A204.1 (cell line): ENCODE data around the gene ZNF750.

Experiments used
- FAIRE-seq: peaks from 2 replicates; lab custom pipeline; 2012; peaks lifted over from hg19 to GRCh38; lab: Jason Lieb, UNC

Gene ZNF750

DNA sequence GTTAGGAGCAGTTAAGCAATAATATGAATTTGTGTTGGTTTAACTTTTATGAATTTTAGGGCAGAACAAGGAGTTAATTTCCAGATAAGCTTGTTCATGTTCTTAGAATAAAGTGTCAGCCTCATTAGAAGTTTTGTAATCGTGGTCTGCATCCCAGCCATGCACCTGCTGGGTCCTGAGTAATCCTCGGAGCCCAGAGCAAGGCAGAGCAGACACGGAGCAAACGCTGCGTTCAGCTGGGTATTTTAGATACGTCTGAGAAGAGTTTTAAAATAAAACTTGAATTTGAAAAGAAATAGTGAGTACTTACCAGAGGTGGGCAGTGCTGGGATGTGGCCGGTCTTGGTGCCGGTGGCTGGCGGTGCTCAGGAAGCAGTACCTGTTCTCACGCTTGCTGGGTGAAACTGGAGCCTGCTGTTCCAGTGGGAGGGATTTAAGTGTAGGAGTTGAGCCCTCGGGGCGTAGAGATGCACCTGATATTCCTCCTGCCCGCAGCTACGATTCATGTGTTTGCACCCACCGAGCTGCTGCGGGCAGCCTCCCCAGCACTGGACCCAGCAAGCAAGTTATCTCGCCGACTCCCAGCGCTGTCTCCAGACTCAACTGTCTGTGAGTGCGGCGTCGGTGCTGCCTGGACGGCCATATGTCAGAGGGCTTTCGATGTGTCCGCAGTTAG, at the start of gene ZNF750:
Gene ZNF750 (minus strand): TSS at position 406 of the 676 bp plus-strand sequence. CDS start 7,568 bp downstream, outside the sequence.
- FAIRE-seq, result no peak

DNA sequence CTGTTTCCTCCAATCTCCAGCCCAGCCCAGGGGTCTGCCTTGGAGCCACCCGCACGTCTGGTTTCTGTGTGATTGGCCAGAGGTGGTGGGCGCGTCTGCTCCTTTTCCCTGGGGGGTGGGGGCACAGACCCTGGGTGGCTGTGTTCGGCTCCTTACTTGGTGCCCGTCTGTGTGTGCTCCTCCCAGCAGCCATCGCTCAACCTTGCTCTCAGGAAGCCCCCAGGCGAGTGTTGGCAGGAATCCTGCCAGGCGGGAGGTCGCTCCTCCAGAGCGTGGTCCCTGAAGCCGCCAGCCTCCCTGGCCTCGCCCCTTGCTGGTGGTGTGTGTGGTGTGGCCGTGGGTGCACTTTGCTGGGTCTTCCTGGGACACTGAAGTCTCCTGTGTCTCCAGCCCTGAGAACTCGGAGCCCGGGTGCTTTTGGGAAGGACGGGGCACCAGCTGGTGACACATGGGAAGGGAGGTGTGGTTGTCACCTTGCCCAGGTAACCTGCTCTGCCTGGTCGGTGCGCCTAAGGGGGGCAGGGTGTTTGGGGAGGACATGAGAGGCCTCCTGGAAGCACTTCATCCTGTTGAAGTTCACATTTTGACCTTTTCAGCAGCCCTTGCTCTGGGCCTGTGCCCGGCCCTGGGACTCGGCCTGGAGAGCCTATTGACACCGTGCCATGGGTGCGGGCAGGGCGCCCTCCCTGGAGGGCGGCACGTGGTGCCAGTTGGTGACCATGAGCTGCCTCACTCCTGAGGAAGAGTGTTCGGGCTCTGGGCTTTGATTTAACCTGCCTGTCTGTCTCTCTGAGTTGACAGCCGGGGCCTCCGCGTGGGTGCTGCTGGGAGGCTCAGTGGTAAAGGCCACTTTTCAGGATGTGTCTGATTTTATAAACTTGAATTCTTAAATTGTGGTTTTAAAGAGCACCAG, 49.0 kb upstream of the ZNF750 start:
- no peak for FAIRE-seq

DNA sequence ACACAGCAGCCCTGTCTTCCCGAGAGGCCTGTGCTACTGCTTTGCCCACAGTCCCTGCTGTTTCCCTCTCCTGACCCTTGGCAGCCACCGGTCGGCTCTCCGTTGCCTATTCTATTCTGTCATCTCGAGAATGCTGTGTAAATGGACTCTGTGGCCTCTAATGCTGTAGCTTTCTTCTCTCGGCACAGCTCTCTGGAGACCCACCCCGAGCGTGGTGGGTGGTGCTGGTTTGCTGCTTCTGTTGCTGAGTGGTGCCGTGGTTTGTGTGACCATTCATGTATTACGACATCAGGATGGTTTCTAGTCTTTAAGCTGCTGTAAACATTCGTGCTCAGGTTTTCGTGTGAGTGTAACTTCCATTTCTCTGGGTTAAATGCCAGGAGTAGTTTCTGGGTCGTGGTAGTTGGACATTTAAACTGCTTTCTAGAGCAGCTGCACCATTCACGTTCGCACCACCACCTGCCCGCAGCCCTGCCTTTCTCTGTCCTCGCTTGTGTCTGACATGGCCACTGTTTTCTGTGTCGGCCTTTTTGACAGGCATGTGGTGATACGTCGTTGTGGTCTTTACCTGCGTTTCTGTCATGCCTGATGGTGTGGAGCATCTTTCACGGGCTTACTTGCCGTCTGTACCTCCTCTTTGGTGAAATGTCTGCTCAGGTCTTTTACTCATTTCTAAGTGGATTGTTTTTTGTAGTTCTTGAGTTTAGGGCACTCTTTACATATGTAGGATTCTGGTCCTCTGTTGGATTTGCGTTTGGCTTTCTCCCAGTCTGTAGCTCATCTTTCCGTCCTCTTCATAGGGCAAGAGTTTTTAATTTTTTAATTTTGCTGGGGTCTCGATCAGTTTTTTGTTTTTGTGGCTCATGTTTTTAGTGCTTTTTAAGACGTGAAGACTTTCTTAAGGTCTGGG, 47.7 kb upstream of the ZNF750 start:
- no peak for FAIRE-seq

DNA sequence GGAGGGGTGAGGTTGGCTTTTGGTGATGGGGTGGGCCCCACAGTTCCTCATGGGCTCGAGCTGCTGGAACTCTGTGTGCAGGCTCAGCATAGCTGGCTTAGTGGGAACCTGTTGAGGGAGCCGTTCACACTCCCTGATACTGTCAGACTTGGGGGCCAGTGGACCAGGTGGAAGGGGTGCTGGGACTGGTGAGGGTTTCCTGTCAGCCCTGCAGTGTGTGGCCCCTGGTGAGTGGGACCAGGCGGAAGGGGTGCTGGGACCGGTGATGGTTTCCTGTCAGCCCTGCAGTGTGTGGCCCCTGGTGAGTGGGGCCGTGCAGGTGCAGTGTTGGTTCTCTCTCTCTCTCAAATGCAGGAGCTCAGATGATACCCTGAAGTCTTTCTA, 45.1 kb upstream of the ZNF750 start:
- no peak for FAIRE-seq

DNA sequence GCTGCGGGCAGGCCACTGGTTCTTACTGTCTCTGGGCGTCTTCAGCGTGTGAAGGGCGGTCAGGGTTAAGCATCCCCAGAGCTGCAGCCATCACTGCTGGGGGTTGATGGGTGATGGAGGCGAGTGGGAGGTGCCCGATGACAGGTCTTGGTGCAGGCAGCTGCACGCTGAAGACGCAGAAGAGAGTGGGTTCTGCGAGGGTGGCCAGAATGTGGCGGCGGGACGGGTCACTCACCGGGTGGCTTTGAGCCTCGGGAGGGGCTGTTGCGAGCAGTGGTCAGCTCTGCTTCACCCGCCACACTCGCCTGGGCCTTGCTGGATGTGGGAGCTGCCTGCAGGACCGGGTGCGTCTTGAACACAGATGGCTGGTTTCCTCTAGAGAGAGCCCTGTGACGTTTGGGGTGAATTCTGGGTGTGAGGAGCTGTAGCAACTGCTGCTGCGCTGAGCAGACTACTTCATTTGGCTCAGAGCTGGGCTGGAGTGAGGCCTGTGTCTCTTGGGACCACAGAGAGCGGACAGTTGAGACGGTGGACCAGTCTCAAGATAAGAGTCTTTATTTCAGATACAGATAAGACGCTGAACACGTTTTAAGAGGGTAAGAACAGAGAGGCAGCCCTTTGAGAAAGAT, 44.6 kb upstream of the ZNF750 start:
- no peak for FAIRE-seq

DNA sequence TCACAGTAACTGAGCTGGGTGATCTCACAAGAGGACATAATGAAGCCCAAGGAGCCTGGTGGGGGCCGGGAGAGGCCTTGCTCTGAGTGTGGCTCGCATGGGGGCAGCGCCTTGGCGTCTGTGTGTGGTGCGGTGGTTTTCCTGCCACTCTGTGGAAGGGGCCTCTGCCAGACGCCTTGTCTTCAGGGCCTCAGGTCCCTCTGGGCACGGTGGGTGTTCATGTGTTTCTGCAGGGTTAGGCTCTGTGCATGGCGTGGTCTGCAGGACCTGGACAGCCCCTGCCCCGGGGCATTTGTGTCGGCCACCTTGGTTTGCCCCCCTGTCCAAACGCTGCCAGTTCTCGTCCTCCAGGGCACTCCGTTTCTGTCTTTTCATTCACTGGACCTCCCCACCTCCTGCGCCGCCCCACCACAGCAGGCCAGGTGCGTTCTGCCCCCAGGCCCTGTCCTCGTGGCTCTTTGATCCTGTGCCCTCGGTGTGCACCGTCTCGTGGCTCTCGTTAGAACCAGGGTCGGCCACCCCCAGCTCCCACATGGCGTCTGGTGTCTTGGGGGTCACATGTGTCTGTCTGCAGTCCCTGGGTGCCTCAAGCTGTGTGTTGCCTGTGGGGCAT, 43.7 kb upstream of the ZNF750 start:
- no peak for FAIRE-seq

DNA sequence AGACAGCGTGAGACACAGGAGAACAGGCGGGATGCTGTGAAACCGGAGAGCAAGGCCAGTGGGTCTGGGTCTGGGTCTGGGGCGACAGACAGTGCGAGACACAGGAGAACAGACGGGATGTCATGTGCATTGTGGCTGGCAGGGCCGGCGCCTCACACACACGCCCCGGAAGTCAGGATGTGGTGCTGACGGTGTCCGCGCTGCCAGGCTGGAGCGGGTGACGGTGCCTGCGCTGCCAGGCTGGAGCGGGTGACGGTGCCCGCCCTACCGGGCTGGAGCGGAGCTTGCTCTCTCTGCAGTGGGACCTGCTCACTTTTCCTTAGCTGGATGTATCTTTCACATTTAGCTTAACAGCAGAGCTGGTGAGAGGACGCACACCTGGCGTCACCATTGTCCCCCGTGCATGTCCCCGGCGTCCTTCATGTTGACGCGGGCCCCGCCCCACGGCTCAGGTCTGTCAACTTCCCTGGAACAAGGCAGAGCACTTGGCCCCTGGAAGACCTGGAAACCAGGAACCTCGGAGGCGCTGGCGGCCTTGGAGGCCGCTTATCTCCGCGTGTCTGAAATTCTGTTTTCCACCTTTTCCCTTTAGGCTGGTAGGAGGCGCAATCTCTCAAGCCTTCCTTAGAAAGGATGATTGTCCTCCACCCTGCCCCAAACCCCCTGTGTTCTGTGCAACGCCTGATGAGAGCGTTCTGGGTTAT, 43.0 kb upstream of the ZNF750 start:
- no peak for FAIRE-seq

DNA sequence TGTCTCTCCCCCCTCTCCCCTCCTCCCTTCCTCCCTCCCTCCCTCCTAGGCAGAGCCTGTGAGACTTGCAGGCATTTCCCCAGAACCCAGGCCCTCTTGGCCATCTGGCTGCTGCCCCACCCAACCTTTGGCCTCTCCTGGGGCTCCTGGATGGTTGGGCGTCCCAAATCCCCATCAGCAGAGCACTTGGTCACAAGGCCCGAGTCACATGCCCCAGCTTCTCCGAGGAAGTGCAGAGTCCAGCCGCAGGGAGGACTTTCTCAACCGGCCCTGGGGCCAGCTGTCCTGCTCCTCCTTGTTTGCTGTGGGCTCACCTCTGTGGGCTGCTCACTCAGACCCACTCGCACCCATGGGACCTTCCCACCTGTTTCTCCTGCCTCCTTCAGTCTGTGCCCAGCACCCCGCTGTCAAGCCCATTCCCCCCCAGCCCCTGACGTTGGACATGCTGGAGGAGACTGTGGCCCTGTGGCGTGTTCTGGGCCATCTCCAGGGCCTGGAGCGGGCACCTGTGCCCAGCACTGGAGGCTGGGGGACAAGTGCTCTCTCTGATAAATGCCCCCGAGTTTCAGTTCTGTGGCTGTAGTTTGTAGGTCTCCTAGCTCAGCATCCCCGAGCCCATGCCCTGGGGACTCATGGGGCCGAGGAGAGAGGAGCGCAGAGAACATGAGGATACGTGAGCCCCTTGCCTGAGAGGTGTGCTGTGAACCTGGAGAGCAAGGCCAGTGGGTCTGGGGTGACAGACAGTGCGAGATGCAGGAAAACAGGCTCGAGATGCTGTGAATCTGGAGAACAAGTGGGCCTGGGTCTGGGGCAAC, 42.3 kb upstream of the ZNF750 start:
- no peak for FAIRE-seq

DNA sequence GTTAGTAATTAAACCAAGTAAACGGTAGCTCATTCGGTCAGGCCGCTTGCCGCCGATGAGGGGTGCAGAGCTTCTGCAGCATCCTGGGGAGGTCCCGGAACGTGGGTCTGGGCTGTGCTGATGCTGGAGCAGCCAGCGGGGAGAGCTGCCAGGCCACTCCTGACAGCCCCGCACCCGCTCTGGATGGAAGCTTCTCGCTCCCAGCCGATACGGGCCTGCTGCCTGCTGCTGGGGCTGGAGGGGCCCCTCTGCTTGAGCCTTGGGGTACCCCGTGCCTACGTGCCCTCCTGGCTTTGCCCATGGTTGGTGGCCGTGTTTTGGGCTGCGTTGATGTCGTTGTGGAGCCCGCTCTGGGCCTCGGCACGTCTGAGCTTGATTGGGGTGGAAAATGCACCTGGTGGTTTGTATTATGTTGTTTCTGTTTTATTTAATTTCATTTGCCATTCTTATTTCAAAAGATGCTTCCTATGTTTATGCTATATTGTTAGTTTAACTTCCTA, 41.6 kb upstream of the ZNF750 start:
- FAIRE-seq, result no peak

DNA sequence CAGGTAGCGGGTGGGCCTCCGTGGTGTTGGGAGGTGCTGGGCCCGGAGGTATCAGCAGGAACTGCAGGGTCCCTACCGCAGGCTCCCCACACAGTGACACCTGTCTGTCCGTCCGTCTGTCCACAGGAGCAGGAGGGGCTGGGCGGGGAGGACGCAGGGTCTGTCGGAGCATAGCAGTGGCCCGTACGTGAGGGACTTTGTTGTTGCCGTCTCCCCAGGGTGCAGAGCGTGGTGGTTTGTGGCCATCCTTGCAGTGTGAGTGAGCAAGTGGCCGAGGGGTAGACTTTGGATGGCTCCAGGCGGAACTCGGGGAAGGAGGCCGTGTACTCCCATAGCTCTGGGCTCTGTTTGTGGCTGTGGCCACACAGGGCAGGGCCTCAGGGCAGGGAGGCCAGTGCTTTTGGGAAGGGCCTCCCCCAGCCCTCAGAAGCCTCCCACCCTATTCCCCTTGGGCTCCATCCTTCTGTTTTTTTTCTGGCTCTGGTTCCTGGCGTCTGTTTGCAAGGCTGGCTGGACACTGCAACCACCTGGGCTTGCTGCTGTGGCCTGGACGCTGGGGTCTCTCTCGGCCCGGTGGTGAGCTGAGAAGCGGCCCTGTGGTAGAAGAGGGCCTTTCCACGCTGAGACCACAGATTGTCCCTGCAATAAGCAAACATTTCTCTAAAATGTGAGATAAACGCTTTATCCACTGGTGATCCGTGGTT, 41.0 kb upstream of the ZNF750 start:
- no peak for FAIRE-seq

DNA sequence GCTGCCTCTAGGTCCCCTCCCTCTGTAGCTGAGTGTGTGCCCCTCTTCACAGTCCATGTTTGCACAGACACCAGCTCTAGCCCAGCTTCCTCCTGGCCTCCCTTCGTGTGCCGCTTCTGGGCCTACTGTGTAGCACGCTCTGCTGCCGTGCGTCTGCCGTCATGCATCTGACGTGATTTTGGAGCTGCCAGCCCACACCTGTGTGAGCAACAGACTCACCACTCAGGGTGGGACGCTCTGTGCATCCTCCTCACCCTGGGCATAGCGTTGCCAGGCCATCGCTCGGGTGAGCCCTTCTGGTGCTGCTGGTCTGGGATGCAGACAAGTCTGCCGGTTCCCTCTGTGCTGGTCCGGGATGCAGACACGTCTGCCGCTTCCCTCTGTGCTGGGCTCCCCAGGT, 39.4 kb upstream of the ZNF750 start:
- FAIRE-seq, result no peak

DNA sequence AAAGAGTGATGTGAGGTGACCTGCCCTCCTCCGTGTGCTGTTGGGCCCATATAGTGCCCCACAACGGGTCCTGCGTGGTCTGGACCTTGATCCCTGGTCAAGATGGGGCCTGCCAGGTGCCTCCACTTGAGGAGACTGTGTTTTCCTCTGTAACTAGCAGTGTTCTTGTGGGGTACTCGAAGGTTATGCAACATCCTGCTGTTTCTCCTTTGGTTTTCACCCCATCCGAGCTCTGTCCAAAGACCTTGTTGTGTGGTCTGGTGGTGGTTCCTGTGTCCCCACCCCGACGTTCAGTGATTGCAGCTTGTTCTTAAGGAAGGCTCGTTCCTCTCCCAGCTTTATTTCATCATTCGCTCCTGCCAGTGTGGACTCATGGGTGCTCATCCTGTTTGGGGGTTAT, 38.7 kb upstream of the ZNF750 start:
- no peak for FAIRE-seq

DNA sequence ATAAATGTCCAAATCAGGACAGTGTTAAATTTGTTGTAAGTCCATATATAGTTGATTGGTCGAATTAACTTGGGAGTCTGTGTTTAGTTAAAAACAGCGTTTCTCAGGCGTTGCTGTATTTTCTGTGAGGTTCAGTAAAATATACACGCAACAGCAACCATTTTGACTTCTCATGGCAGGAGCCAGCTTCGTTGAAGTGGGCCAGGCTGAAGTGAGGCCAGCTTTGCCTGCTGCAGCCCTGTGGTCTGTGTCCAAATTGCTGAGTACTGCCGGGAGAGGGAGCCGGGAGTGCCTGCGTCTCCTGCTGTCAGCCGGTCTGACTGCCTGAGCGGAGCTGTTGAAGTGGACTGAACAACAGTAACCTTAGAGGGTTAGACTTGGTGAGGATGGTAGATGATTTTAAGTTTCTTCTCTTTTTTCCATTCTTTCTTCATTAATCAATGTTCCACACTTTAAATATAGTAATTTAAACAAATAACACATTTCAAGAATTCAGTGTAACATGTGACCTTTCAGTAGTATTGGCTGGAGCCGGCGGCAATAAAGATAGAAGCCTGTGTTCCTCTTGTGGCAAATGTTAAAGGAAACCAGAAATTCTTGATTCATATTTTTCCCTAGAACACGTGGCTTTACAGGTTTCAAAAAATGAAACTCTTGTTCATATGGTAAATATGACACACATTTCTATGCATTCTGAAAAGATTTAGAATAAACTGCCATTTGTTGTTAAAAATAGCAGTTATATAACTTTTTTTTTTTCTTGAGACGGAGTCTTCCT, 37.0 kb upstream of the ZNF750 start:
- peak; percentile 72 for FAIRE-seq

DNA sequence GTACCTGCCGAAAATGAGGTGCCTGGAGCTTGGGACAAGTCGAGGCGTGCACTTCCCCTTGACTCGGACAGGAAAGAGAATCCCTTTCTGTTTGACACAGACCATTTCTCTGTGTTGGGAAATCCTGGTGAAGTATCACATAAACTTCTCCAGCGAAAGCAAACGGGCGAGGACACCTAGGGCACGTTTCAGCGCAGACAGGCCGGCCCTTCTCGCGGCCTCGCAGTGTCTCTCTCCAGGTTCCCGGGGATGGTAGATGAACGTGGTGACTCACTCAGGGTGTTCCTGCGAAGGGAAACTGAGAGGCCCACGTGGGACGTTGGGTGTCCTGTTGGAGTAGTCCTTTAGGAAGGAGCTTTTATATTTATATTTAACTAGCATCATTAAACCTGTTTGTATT, 36.3 kb upstream of the ZNF750 start:
- FAIRE-seq, result no peak

DNA sequence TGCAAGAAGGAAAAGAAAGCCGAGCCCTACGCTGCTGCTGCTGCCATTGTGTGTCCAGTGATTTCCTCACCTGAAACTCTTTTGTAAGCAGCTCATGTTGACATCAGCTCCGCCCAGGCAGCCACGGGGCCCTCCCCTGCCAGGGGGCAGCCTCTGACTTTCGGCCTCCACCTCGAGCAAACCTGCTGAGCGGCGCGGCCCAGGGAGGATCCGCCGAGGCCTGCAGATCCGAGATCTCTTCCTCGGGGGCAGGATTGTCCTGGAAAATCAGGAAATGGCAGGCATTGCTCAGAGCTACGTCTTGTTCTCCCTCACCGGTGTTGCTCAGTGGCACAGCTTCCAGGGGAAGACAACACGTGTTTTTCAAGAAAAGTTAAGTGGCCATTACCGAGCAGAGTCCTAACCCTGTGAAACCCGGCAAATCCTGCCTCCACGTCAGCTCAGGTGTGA, 35.6 kb upstream of the ZNF750 start:
- FAIRE-seq, result no peak

DNA sequence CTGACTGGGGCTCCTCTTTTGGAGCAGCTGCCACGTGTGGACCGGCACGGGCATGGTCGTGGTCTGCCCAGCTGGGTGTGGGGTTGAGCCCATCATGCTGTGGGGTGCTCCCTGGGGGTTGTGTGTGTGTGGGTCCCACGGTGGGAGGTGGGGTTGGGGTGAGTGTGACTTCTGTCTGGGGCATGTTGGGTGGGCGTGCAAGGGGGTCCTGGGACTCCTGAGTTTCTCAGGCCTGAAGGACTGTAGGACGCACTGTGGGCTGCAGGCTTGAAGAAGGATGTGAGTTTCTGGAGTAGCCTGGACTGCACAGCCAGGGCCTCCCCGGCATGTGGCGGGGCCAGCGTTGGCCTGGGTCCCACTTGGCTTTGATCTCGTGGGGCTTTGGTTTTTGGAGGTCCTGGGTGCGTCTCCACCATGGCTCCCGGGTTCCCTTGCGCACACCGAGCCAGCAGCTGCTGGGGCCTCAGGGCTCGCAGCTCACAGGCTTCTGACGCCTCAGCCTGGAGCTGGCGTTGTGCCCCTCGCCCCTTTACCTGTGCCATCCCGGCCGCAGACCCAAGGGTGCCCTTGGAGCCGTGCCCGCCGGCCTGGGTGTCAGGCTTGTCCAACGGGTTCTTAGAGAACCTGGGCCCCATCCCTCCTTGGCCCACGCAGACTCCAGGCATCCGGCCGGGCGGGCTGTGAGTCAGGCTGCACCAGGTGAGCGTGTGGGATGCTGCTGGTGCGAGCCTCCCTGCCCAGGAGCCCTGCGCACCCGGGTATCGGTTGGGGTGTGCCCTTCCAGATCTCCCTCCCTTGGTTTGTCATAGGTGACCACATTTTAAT, 34.4 kb upstream of the ZNF750 start:
- no peak for FAIRE-seq

DNA sequence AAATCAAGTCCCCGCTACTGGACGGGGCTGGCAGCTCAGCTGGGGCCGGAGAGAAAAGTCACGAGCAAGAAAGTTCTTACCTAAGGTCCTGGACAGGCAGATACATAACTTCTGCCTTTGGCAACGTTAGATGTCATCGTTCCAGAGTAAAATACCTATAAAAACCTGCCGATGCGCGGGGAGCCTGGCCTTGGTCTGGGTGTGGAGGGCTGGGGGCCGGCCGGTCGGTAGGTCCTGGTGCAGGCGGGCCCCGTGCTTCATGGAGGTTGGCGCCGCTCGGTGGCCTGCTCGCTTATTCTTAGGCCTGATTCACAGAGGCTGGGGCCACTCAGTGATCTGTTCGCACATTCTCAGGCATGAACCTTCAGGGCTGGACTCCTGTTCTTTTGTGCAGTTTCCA, 33.7 kb upstream of the ZNF750 start:
- no peak for FAIRE-seq
